GM19240 (cell line): ENCODE results near the gene DIPK2B.

Experiments used
- DNase-seq: peaks from one replicate; pipeline ENCODE4 v3.0.0; 2011; ENCODE audit warnings: low spot score; ENCODE audit not compliant: insufficient read length

DIPK2B gene

DNA sequence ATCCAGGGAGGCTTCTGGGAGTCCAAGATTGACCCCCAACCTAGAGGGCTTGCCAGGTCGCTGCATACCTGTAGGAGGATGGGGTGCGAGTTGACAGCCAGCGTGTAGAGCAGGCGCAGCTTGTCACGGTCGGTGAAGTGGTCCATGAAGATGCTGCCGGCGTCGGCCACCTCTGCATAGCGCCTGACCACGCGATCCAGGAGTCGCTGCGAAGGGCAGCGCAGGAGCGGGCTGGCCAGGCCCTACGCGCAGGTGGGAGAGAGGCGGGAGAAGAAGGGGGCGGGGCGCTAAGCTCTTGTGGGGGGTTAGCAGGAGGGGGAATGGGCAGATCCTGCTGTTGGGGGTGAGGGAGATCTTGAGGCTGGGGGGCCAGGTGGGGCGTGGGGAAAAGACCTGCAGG is 43.0 kb downstream of the DIPK2B start:
- DNase-seq, result no peak

DNA sequence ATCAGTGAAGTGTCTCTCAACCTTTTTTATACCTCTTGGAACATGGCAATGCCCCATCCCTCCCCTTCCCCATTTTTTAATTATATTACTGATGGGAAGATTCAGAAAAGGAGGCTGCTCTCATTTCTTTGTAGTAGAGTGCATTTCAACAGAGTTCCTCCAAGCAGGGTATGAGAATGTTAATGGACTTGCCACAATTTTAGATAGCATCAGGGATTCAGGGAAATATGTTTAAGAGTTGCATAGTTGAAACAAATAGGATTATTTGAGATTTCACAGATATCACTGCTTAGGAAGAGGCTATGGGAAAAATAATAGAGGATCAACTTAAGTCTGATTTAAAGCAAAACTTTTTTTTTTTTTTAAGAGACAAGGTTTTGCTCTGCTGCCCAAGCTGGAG is 46.2 kb downstream of the DIPK2B start:
- no peak for DNase-seq

DNA sequence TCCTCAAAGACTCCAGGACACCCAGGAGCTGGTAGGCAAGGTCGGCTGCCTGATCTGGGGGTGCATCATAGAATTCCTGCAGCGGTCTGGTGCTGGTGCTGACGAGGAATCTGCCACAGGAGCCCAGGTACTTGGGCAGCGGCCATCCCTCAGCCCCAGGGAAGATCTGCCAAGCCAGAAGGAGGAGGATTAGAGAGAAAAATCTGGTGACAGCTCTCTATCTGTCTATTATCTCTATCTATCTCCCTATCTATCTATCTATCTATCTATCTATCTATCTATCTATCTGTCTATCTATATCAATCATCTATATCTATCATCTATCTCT is 46.7 kb downstream of the DIPK2B start:
- no peak for DNase-seq
